ENCODE data around the gene GSTA5.

- no peak for TF ChIP-seq EP300 (IDR thresholded peaks at IDR 0.05)
- TF ChIP-seq POLR2A (IDR thresholded peaks at IDR 0.05), result no peak
- no peak for TF ChIP-seq CTCF (IDR thresholded peaks at IDR 0.05)
- TF ChIP-seq POLR2AphosphoS5 (IDR thresholded peaks at IDR 0.05), result no peak
Measured at GRCh38 chr6:52826513-52826912, 14.1 kb downstream of the GSTA5 start.

Measured in gastroesophageal sphincter (tissue), 3 donors.